ENCODE data around the gene ACOT9.

DNA sequence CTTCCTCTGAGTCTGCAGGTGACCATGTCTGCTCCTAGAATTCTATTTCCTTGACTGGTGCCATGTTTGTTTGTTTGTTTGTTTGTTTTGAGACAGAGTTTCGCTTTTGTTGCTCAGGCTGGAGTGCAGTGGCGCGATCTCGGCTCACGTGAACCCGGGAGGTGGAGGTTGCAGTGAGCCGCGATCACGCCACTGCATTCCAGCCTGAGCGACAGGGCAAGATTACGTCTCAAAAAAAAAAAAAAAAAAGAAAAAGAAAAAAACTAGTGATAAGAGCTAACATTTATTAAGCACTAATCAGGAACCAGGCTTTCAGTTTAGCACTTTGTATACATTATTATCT, 47.0 kb upstream of the ACOT9 start:
- TF ChIP-seq, protein P1, sequence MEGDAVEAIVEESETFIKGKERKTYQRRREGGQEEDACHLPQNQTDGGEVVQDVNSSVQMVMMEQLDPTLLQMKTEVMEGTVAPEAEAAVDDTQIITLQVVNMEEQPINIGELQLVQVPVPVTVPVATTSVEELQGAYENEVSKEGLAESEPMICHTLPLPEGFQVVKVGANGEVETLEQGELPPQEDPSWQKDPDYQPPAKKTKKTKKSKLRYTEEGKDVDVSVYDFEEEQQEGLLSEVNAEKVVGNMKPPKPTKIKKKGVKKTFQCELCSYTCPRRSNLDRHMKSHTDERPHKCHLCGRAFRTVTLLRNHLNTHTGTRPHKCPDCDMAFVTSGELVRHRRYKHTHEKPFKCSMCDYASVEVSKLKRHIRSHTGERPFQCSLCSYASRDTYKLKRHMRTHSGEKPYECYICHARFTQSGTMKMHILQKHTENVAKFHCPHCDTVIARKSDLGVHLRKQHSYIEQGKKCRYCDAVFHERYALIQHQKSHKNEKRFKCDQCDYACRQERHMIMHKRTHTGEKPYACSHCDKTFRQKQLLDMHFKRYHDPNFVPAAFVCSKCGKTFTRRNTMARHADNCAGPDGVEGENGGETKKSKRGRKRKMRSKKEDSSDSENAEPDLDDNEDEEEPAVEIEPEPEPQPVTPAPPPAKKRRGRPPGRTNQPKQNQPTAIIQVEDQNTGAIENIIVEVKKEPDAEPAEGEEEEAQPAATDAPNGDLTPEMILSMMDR (IDR thresholded peaks at IDR 0.05): no peak
- TF ChIP-seq POLR2A (IDR thresholded peaks at IDR 0.05): no peak
